Vagina (tissue), 2 donors: Measurements from ENCODE around the gene HLA-DMA. TPM values are rescaled to one million over a fixed set of nuclear protein-coding genes. Genes with fewer than 3 reads are reported as not detected.
A peak's percentile ranks its signal among the peaks of the same experiment; 100 is the strongest.

Source experiments
- DNase-seq, 2 donors: peaks; one replicate each; pipeline ENCODE4 v3.0.0-alpha.2; 2017; ENCODE audit errors: extremely low spot score in 2 of 2
- H3K27ac ChIP-seq: fragments of 200-600 bp; sonication (generic); one replicate; pipeline ENCODE4 v1.5.1; 2019
- H3K27me3 ChIP-seq: fragments of 200-600 bp; sonication (generic); one replicate; pipeline ENCODE4 v1.5.1; 2019
- H3K36me3 ChIP-seq, 2 donors: fragments of 200-600 bp; sonication (generic); one replicate each; pipeline ENCODE4 v1.5.1; 2017 to 2019
- H3K4me1 ChIP-seq: fragments of 200-600 bp; sonication (generic); one replicate; pipeline ENCODE4 v1.5.1; 2019
- H3K4me3 ChIP-seq, 2 donors: fragments of 200-600 bp; sonication (generic); 1 replicate in 1 of 2; 2 replicates in 1 of 2; pipeline ENCODE4 v1.5.1; 2016 to 2019
- H3K9me3 ChIP-seq: fragments of 200-600 bp; sonication (generic); one replicate; pipeline ENCODE4 v1.5.1; 2019
- POLR2A ChIP-seq, 2 donors: fragments of 450-650 bp; IDR thresholded peaks; one replicate each; pipeline ENCODE4 v1.6.1; 2017; ENCODE audit warnings: antibody characterized with exemption in 2 of 2, mild to moderate bottlenecking in 2 of 2, moderate library complexity in 2 of 2
- POLR2AphosphoS5 ChIP-seq, 2 donors: sonication (generic); formaldehyde crosslinking; IDR thresholded peaks; one replicate each; pipeline ENCODE4 v1.9.0; 2017; ENCODE audit warnings: antibody characterized with exemption in 2 of 2, mild to moderate bottlenecking in 2 of 2, low read depth in 1 of 2; ENCODE audit not compliant: insufficient read depth in 1 of 2
- intact Hi-C: fragments of 100-400 bp; cut with DNase I; formaldehyde crosslinking; loops from one replicate; pipeline ENCODE4 v1.15.1; 2023
- total RNA-seq: library from RNA; depleted of rRNA; stranded (reverse); fragments of >200 nt; gene quantifications from one replicate; pipeline ENCODE4 v1.2.3, GENCODE V29; 2016
- TF ChIP-seq, protein P1 (sequence below), 3 experiments: fragments of 450-650 bp in 2 of 3; fragments of 200-600 bp in 1 of 3; sonication (generic) in 1 of 3; IDR thresholded peaks; one replicate each; pipeline ENCODE4 v1.5.1; 2017 to 2019; ENCODE audit warnings: antibody characterized with exemption in 3 of 3, mild to moderate bottlenecking in 2 of 3, moderate library complexity in 2 of 3

Gene HLA-DMA
- total RNA-seq, 1 donor from 2014 or later = 27.7 TPM

DNA sequence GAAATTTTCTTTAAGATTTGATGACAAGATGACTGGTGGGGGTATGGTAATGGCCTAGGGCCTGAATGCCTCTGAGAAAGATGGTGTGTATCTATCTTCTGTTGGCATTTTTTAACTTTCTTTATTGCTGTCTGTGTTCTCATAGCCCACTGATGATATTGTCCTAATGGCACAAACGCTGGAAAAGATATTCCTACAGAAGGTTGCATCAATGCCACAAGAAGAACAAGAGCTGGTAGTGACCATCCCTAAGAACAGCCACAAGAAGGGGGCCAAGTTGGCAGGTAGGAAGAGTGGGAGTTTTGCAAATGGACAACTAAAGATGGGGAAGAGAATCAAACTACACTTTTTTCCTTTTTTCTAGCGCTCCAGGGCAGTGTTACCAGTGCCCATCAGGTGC lies 23.0 kb upstream of the HLA-DMA start:
- intact Hi-C loops = loop anchor here (10.0 kb wide), 1 partner anchor 1001 kb away; the partner anchor contains the start of gene DXO
- TF ChIP-seq POLR2AphosphoS5 (IDR thresholded peaks at IDR 0.05; ENCODE audit: insufficient read depth in 1 of 2, low read depth in 1 of 2) (no peak), POLR2A (IDR thresholded peaks at IDR 0.05) (no peak)
- TF ChIP-seq, protein P1, sequence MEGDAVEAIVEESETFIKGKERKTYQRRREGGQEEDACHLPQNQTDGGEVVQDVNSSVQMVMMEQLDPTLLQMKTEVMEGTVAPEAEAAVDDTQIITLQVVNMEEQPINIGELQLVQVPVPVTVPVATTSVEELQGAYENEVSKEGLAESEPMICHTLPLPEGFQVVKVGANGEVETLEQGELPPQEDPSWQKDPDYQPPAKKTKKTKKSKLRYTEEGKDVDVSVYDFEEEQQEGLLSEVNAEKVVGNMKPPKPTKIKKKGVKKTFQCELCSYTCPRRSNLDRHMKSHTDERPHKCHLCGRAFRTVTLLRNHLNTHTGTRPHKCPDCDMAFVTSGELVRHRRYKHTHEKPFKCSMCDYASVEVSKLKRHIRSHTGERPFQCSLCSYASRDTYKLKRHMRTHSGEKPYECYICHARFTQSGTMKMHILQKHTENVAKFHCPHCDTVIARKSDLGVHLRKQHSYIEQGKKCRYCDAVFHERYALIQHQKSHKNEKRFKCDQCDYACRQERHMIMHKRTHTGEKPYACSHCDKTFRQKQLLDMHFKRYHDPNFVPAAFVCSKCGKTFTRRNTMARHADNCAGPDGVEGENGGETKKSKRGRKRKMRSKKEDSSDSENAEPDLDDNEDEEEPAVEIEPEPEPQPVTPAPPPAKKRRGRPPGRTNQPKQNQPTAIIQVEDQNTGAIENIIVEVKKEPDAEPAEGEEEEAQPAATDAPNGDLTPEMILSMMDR (IDR thresholded peaks at IDR 0.05) = no peak
- Histone ChIP-seq H3K27ac (no peak overlapping the region), H3K27me3 (no peaks in the 10 kb centered on the region), H3K9me3 (no peaks in the 10 kb centered on the region), H3K4me1 (peaks cover 64% of the 10 kb centered on the region), H3K4me3 (no peak overlapping the region), H3K36me3 (peaks cover 0 to 72% of the 10 kb centered on the region in 2 donors)
- no peak for DNase-seq

DNA sequence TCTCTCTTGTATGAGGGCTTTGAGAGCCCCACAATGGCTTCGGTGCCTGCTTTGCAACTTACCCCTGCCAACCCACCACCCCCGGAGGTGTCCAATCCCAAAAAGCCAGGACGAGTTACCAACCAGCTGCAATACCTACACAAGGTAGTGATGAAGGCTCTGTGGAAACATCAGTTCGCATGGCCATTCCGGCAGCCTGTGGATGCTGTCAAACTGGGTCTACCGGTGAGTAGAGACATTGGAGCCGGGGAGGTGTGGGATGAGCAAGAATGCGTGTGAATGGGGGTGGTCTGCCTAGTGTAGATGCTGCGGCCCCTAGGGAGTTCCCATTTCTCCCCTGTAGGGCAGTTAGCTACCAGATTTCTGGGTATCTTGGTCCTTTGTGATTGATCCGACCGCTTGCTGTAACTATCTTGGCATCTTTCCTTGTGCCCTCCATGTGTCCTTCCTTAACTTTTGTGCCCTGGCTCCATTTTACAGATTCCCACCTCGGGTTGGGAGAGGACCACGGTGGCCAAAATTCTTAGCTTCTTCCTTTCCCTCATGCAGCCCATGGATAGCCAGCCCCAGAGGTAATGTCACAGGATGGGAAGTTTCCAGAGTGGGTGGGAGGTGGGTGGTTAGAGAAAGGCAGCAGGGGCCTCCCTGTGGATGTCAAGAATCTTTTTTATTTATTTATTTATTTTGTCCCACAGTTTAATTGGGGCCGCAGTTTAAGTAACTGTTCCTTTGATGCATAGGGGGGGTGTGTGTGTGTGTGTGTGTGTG lies 21.8 kb upstream of the HLA-DMA start:
- TF ChIP-seq, protein P1 (IDR thresholded peaks at IDR 0.05) = no peak
- TF ChIP-seq POLR2A (IDR thresholded peaks at IDR 0.05) = no peak
- TF ChIP-seq POLR2AphosphoS5 (IDR thresholded peaks at IDR 0.05; ENCODE audit: insufficient read depth in 1 of 2, low read depth in 1 of 2) = no peak
- Histone ChIP-seq H3K4me3 (peak overlapping the region; percentile 60 to 80), H3K27ac (peak overlapping the region; percentile 100), H3K27me3 (no peaks in the 10 kb centered on the region), H3K36me3 (peaks cover 0 to 60% of the 10 kb centered on the region in 2 donors), H3K9me3 (no peaks in the 10 kb centered on the region), H3K4me1 (peaks cover 52% of the 10 kb centered on the region)
- intact Hi-C loops = loop anchor here (5.0 to 10.0 kb wide), 3 partner anchors 82 to 1000 kb away; partner anchors contain the start of genes DXO and PSMB8
- DNase-seq = no peak

DNA sequence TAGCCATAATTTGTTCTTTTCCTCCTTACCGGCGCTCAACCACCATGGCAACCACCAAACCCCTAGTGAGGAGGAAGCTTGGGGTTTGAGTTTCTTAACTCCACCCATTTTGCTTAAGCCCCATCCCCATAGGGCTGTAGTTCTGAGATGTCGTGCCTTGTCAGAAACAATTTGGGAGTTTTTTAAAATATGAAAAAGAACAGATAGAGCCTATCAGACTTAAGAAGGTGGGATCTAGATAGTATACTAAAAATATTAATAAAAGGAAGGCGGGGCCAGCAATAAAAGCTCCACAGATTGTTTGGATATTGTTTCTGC lies 21.1 kb upstream of the HLA-DMA start:
- intact Hi-C loops = loop anchor here (5.0 to 10.0 kb wide), 3 partner anchors 82 to 999 kb away; partner anchors contain the start of genes DXO and PSMB8
- peak overlapping the region; percentile 100 for H3K27ac ChIP-seq
- H3K36me3 ChIP-seq = peaks cover 0 to 53% of the 10 kb centered on the region in 2 donors

DNA sequence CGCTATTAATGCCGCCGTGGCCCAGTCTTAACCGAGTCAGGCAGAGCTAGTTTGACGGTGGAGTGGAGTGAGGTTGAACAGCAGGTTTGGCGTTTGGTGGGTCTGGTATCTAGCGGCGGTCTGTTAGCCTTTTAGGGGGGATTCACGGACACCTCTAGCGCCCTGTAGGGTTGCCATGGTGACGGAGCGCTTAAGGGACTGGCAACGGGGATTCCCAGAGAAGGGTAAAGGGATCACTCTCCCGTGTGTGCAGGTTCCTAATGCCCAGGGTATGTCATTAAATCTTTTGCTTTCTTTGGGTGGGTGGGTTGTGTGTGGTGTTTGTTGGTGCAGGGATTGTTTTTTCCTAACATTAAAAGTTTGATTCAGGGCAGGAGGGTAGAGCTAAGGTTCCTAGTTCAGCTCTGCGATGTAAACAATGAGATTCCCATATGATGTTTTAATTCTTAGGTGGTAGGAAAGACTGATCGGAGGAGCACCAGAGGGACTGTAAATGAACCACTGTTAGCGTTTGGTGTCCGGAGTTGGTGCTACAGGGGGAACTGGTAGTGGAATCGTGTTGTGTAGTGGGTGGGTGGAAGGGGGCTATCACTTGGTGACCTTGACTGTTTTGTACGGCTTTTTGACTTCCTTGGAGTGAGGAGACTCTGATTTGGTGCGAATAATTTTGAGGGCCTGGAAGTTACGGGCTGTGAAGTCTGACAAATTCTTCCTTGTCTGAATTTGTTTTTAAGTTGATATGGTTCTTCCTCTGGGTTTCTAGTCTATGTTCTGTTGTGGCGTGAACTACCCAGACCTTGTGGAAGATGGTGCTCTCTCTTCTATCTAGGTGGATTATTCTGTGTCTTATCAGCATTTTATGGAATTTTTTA lies 20.5 kb upstream of the HLA-DMA start:
- no peaks in the 10 kb centered on the region for H3K27me3 ChIP-seq
- H3K36me3 ChIP-seq = peaks cover 0 to 47% of the 10 kb centered on the region in 2 donors
- peak overlapping the region; percentile 60 to 80 for H3K4me3 ChIP-seq
- TF ChIP-seq, protein P1 (IDR thresholded peaks at IDR 0.05) = no peak
- no peaks in the 10 kb centered on the region for H3K9me3 ChIP-seq
- intact Hi-C loops = loop anchor here (5.0 to 10.0 kb wide), 3 partner anchors 81 to 999 kb away; partner anchors contain the start of genes DXO and PSMB8
- no peak for DNase-seq
- H3K27ac ChIP-seq = peak overlapping the region; percentile 100
- H3K4me1 ChIP-seq = peaks cover 44% of the 10 kb centered on the region

More for the DNA sequence above, 21.1 kb upstream of the HLA-DMA start:
- H3K27me3 ChIP-seq = no peaks in the 10 kb centered on the region
- no peaks in the 10 kb centered on the region for H3K9me3 ChIP-seq
- no peak for TF ChIP-seq POLR2A (IDR thresholded peaks at IDR 0.05)
- TF ChIP-seq, protein P1 (IDR thresholded peaks at IDR 0.05) = no peak
- TF ChIP-seq POLR2AphosphoS5 (IDR thresholded peaks at IDR 0.05; ENCODE audit: insufficient read depth in 1 of 2, low read depth in 1 of 2) = no peak
- peaks cover 49% of the 10 kb centered on the region for H3K4me1 ChIP-seq
- H3K4me3 ChIP-seq = peak overlapping the region; percentile 60 to 80
- DNase-seq = no peak
